Duodenal mucosa (tissue), 2 donors: ENCODE data around the gene TNIP3.

Experiments
- H3K27ac ChIP-seq: one replicate; pipeline ENCODE4 v1.7.0; 2013; ENCODE audit warnings: low read depth, low read length
- H3K27me3 ChIP-seq, 2 donors: one replicate each; pipeline ENCODE4 v1.7.0; 2013; ENCODE audit warnings: low read length in 2 of 2, control low read depth in 1 of 2; ENCODE audit not compliant: insufficient read depth in 2 of 2, control insufficient read depth in 1 of 2
- H3K36me3 ChIP-seq, 2 donors: one replicate each; pipeline ENCODE4 v1.7.0; 2013; ENCODE audit warnings: low read length in 2 of 2, control low read depth in 1 of 2; ENCODE audit not compliant: insufficient read depth in 2 of 2, control insufficient read depth in 1 of 2
- H3K4me1 ChIP-seq, 2 donors: one replicate each; pipeline ENCODE4 v1.7.0; 2013; ENCODE audit warnings: low read length in 2 of 2, control low read depth in 1 of 2; ENCODE audit not compliant: insufficient read depth in 2 of 2, control insufficient read depth in 1 of 2
- H3K4me3 ChIP-seq, 2 donors: one replicate each; pipeline ENCODE4 v1.7.0; 2013; ENCODE audit warnings: low read length in 2 of 2, low read depth in 1 of 2
- H3K9ac ChIP-seq, 2 donors: one replicate each; pipeline ENCODE4 v1.7.0; 2013; ENCODE audit warnings: low read length in 2 of 2, low read depth in 1 of 2
- H3K9me3 ChIP-seq, 2 donors: one replicate each; pipeline ENCODE4 v1.7.0; 2013; ENCODE audit warnings: low read length in 2 of 2, control low read depth in 1 of 2; ENCODE audit not compliant: control insufficient read depth in 1 of 2

Gene TNIP3

GRCh38 chr4:121119715-121120114, 44.4 kb downstream of the TNIP3 start:
- H3K27me3 ChIP-seq, result no peaks in the 10 kb centered on the region
- H3K4me1 ChIP-seq, result no peaks in the 10 kb centered on the region
- H3K4me3 ChIP-seq, result no peak overlapping the region
- H3K36me3 ChIP-seq, result no peaks in the 10 kb centered on the region
- H3K9ac ChIP-seq, result no peak overlapping the region
- H3K9me3 ChIP-seq, result no peaks in the 10 kb centered on the region
- H3K27ac ChIP-seq, result no peak overlapping the region

GRCh38 chr4:121118344-121118743, 45.8 kb downstream of the TNIP3 start:
- no peak overlapping the region for H3K9ac ChIP-seq
- no peaks in the 10 kb centered on the region for H3K36me3 ChIP-seq
- H3K4me1 ChIP-seq, result no peaks in the 10 kb centered on the region
- no peaks in the 10 kb centered on the region for H3K27me3 ChIP-seq
- H3K27ac ChIP-seq, result no peak overlapping the region
- no peak overlapping the region for H3K4me3 ChIP-seq
- H3K9me3 ChIP-seq, result no peaks in the 10 kb centered on the region

- no peaks in the 10 kb centered on the region for H3K9me3 ChIP-seq
- H3K4me3 ChIP-seq, result no peak overlapping the region
- H3K9ac ChIP-seq, result no peak overlapping the region
- H3K27ac ChIP-seq, result no peak overlapping the region
- no peaks in the 10 kb centered on the region for H3K27me3 ChIP-seq
- no peaks in the 10 kb centered on the region for H3K36me3 ChIP-seq
- H3K4me1 ChIP-seq, result no peaks in the 10 kb centered on the region
Observed at GRCh38 chr4:121114756-121115155, 49.4 kb downstream of the TNIP3 start.

GRCh38 chr4:121112530-121112929, 51.6 kb downstream of the TNIP3 start:
- Histone ChIP-seq H3K4me1 (no peaks in the 10 kb centered on the region), H3K27me3 (peaks cover 0 to 3% of the 10 kb centered on the region in 2 donors), H3K9ac (no peak overlapping the region), H3K27ac (no peak overlapping the region), H3K36me3 (no peaks in the 10 kb centered on the region), H3K9me3 (no peaks in the 10 kb centered on the region), H3K4me3 (no peak overlapping the region)

- Histone ChIP-seq H3K9me3 (no peaks in the 10 kb centered on the region), H3K36me3 (no peaks in the 10 kb centered on the region), H3K4me3 (no peak overlapping the region), H3K27me3 (peaks cover 0 to 7% of the 10 kb centered on the region in 2 donors), H3K27ac (no peak overlapping the region), H3K4me1 (no peaks in the 10 kb centered on the region), H3K9ac (no peak overlapping the region)
Observed at GRCh38 chr4:121108557-121108956, 55.6 kb downstream of the TNIP3 start.

- Histone ChIP-seq H3K27me3 (peaks cover 0 to 7% of the 10 kb centered on the region in 2 donors), H3K36me3 (no peaks in the 10 kb centered on the region), H3K4me3 (no peak overlapping the region), H3K27ac (no peak overlapping the region), H3K9ac (no peak overlapping the region), H3K9me3 (no peaks in the 10 kb centered on the region), H3K4me1 (no peaks in the 10 kb centered on the region)
Observed at GRCh38 chr4:121107507-121107906, 56.6 kb downstream of the TNIP3 start.

- H3K27me3 ChIP-seq, result no peaks in the 10 kb centered on the region
- H3K4me1 ChIP-seq, result no peaks in the 10 kb centered on the region
- H3K4me3 ChIP-seq, result no peak overlapping the region
- no peaks in the 10 kb centered on the region for H3K9me3 ChIP-seq
- H3K9ac ChIP-seq, result no peak overlapping the region
- no peak overlapping the region for H3K27ac ChIP-seq
- no peaks in the 10 kb centered on the region for H3K36me3 ChIP-seq
Observed at GRCh38 chr4:121100093-121100775, 63.9 kb downstream of the TNIP3 start.

GRCh38 chr4:121098266-121098665, 65.9 kb downstream of the TNIP3 start:
- Histone ChIP-seq H3K4me3 (no peak overlapping the region), H3K9me3 (no peaks in the 10 kb centered on the region), H3K27ac (no peak overlapping the region), H3K27me3 (no peaks in the 10 kb centered on the region), H3K4me1 (no peaks in the 10 kb centered on the region), H3K36me3 (no peaks in the 10 kb centered on the region), H3K9ac (no peak overlapping the region)

- Histone ChIP-seq H3K9ac (no peak overlapping the region), H3K27ac (no peak overlapping the region), H3K27me3 (no peaks in the 10 kb centered on the region), H3K9me3 (no peaks in the 10 kb centered on the region), H3K4me1 (no peaks in the 10 kb centered on the region), H3K36me3 (no peaks in the 10 kb centered on the region), H3K4me3 (no peak overlapping the region)
Observed at GRCh38 chr4:121096629-121097028, 67.5 kb downstream of the TNIP3 start.

- Histone ChIP-seq H3K27ac (no peak overlapping the region), H3K4me1 (no peaks in the 10 kb centered on the region), H3K4me3 (no peak overlapping the region), H3K27me3 (no peaks in the 10 kb centered on the region), H3K9me3 (no peaks in the 10 kb centered on the region), H3K9ac (no peak overlapping the region), H3K36me3 (no peaks in the 10 kb centered on the region)
Observed at GRCh38 chr4:121096191-121096590, 67.9 kb downstream of the TNIP3 start.
